SK-N-SH treated with all-trans-retinoic acid at 6 μM for 48 hours (cell line): ENCODE measurements around the gene STX3.

ENCODE experiments used
- ARNTL ChIP-seq: fragments of 450-650 bp; formaldehyde crosslinking; IDR thresholded peaks from 2 replicates; pipeline ENCODE4 v1.5.0; 2020; ENCODE audit warnings: low read depth, mild to moderate bottlenecking, moderate library complexity, borderline replicate concordance
- BACH2 ChIP-seq: fragments of 250-450 bp; sonication (Bioruptor Pico); IDR thresholded peaks from 2 replicates; pipeline ENCODE4 v1.9.0; 2021; ENCODE audit warnings: mild to moderate bottlenecking, borderline replicate concordance
- ISL1 ChIP-seq: fragments of 250-450 bp; sonication (Bioruptor Pico); IDR thresholded peaks from 2 replicates; pipeline ENCODE4 v2.1.2; 2022; ENCODE audit warnings: mild to moderate bottlenecking, moderate library complexity
- RARB ChIP-seq: fragments of 250-450 bp; sonication (Bioruptor Pico); IDR thresholded peaks from 2 replicates; pipeline ENCODE4 v1.8.0; 2021; ENCODE audit warnings: mild to moderate bottlenecking, moderate library complexity
- TF ChIP-seq, protein P1 (sequence below): fragments of 250-450 bp; sonication (Bioruptor Pico); IDR thresholded peaks from 2 replicates; pipeline ENCODE4 v1.5.1; 2020; ENCODE audit warnings: low read depth, mild to moderate bottlenecking, moderate library complexity
- TF ChIP-seq, protein P2 (sequence below): fragments of 250-450 bp; sonication (Bioruptor Pico); IDR thresholded peaks from 2 replicates; pipeline ENCODE4 v1.8.0; 2020; ENCODE audit warnings: mild to moderate bottlenecking, moderate library complexity, borderline replicate concordance

DNA sequence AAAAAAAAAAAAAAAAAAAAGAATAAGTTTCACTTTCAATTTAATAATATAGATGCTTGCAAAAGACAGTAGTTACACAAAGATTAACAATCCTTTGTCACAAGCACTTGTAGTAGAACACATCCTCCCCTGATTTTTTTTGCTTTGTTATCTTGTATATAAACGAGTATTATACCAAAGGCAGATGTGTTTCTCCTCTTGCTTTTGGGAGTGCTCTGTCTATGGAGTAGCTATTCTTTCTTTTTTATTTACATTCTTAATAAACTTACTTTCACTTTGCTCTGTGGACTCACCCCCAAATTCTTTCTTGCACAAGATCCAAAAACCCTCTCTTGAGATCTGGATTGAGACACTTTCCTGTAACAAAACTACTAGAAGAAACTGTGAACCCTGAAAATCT is 58.8 kb downstream of the STX3 start:
- no peak for TF ChIP-seq ISL1 (CRISPR knock-in tag)
- TF ChIP-seq BACH2 = no peak
- TF ChIP-seq, protein P1, sequence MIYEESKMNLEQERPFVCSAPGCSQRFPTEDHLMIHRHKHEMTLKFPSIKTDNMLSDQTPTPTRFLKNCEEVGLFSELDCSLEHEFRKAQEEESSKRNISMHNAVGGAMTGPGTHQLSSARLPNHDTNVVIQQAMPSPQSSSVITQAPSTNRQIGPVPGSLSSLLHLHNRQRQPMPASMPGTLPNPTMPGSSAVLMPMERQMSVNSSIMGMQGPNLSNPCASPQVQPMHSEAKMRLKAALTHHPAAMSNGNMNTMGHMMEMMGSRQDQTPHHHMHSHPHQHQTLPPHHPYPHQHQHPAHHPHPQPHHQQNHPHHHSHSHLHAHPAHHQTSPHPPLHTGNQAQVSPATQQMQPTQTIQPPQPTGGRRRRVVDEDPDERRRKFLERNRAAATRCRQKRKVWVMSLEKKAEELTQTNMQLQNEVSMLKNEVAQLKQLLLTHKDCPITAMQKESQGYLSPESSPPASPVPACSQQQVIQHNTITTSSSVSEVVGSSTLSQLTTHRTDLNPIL (CRISPR knock-in tag) = no peak
- no peak for TF ChIP-seq RARB
- TF ChIP-seq, protein P2, sequence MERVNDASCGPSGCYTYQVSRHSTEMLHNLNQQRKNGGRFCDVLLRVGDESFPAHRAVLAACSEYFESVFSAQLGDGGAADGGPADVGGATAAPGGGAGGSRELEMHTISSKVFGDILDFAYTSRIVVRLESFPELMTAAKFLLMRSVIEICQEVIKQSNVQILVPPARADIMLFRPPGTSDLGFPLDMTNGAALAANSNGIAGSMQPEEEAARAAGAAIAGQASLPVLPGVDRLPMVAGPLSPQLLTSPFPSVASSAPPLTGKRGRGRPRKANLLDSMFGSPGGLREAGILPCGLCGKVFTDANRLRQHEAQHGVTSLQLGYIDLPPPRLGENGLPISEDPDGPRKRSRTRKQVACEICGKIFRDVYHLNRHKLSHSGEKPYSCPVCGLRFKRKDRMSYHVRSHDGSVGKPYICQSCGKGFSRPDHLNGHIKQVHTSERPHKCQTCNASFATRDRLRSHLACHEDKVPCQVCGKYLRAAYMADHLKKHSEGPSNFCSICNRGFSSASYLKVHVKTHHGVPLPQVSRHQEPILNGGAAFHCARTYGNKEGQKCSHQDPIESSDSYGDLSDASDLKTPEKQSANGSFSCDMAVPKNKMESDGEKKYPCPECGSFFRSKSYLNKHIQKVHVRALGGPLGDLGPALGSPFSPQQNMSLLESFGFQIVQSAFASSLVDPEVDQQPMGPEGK = no peak
- TF ChIP-seq ARNTL (CRISPR knock-in tag) = no peak
